CD4-positive, alpha-beta T cell treated with Interferon alpha-2 for 1 hour (primary cell): ENCODE results near the gene CAMTA1.
"Not testable (repeated sequence)": the region's sequence is repeated elsewhere in the genome, so short reads cannot be mapped to it uniquely, and the experiment has no call there.

Experiments
- DNase-seq, 2 donors: peaks; one replicate each; pipeline ENCODE4 v3.0.0-alpha.2; 2020 to 2022

Gene CAMTA1

GRCh38 chr1:7300893-7301663, 515.8 kb downstream of the CAMTA1 start:
- no peak for DNase-seq

DNA sequence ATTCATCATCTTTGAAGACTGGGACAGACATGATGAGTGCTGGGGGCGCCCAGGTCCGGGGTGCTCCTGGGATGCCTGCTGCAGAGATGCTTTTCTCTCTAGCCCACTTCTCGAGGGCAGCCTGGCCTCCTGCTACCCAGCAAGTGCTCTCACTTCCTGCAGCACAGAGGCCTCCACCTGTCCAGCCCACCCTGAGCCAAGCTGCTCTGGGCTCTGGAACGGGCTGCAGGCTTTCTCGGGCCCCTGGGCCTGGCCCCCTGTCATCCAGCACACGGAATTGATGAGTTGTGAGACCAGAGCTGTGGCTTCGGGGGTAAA, 516.4 kb downstream of the CAMTA1 start:
- no peak for DNase-seq

- no peak for DNase-seq
Measured at GRCh38 chr1:7302126-7302525, 516.9 kb downstream of the CAMTA1 start.

DNA sequence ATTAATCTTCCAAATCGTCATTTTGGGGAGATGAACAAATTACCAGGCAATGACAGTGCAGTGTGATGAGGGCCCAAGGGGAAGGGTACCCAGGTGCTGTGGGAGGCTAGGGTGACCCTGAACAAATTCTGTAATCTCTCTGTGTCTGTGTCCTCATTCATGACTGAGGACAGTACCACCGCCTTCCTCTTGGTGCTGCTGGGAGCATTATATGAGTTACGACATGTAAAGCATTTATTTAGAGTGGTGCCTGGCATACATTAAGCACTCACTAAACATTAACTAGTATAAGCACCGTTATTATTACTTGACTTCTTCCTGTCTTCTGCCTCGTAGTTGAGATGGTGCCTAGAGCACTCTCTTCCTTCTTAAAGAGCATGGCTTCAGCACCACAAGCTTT, 517.6 kb downstream of the CAMTA1 start:
- DNase-seq = no peak

GRCh38 chr1:7303554-7304317, 518.5 kb downstream of the CAMTA1 start:
- no peak for DNase-seq

GRCh38 chr1:7313081-7313546, 527.9 kb downstream of the CAMTA1 start:
- DNase-seq = no peak

DNA sequence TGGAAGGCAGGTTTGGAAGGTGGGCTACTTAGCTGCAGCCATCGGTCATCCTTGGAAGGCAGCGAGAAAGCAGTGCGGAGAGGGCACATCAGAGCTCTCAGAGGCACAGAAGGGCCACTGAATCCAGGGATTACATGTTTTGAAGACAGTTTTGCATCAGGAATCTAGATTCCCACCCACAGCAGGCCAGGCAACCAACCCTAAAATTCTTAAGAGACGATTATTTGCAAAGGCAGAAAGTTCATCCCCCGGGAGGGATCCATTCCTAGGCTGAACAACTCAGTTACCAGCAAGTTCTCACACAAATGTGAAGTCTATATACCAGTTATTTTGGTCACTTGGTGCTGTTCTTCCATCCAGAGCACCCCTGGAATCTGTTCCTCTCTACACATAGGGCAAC, 528.6 kb downstream of the CAMTA1 start:
- DNase-seq = no peak

- DNase-seq = no peak
Measured at GRCh38 chr1:7315316-7315715, 530.1 kb downstream of the CAMTA1 start.

DNA sequence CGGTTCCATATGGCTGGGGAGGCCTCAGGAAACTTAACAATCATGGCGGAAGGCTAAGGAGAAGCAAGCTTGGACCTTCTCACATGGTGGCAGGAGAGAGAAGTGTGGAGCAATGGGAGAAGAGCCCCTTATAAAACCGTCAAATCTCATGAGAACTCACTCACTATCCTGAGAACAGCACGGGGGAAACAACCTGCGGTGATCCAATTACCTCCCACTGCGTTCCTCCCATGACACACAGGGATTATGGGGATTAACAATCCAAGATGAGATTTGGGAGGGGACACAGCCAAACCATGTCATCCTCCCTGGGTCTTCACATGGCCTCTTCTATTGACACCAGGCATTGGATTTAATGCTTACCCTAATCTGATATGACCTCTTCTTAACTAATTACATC, 530.7 kb downstream of the CAMTA1 start:
- no peak for DNase-seq

- DNase-seq = no peak
Measured at GRCh38 chr1:7317888-7318287, 532.6 kb downstream of the CAMTA1 start.

- no peak for DNase-seq
Measured at GRCh38 chr1:7319196-7319595, 533.9 kb downstream of the CAMTA1 start.

GRCh38 chr1:7320661-7321060, 535.4 kb downstream of the CAMTA1 start:
- DNase-seq = no peak

DNA sequence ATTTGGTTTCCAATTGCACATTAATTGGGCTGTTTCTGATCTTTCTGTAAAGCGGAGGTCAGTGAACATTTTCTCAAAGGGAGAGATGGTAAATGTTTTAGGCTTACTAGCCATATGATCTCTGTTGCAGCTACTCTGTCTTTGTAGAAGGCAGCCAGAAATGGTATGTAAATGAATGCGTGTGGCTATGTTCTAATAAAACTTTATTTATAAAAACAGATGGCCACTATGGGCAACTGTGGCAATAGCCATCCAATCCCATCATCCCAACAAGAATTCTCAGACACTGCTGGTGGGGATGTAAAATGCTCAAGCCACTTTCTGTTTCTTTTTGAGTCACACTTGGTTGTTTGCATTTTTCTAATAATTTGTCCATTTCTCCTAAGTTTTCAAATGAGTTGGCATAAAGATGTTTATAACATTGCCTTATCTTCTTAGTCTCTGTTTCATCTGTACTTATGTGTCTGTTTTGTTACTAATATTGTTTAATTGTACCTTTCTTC, 537.1 kb downstream of the CAMTA1 start:
- no peak for DNase-seq

GRCh38 chr1:7322912-7323311, 537.7 kb downstream of the CAMTA1 start:
- no peak for DNase-seq

DNA sequence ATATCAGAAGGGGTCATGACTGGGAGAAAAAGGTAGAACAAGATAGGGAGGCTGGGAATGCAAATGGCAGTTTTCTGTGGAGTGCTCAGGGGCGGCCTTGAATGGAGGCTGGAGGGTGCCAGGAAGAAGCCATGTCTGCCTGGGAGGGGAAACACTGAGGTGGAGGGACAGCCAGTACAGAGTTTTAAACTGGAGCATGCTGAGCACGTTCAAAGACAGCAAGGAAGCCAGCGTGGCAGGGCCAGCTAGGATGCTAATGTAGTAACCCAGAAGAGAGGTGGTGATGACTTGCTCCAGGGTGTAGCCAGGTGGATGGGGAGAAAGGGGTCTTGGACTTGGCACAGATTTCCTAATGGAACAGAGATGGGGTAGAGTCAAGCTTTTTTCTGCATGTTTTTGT, 540.0 kb downstream of the CAMTA1 start:
- no peak for DNase-seq

DNA sequence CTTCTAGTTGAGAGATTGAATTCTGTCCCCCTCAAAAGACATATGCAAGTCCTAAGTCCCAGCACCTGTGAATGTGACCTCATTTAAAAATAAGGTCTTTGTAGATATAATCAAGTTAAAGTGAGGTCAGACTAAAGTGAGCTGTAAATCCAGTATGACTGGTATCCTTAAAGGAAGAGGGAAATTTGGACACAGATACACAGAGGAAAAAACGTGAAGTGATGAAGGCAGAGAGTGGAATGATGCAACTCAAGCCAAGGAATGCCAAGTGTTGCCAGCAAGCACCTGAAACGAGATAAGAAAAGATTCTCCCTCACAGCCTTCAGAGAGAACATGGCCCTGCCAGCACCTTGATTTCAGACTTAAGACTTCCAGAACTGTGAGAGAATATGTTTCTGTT, 541.1 kb downstream of the CAMTA1 start:
- no peak for DNase-seq

DNA sequence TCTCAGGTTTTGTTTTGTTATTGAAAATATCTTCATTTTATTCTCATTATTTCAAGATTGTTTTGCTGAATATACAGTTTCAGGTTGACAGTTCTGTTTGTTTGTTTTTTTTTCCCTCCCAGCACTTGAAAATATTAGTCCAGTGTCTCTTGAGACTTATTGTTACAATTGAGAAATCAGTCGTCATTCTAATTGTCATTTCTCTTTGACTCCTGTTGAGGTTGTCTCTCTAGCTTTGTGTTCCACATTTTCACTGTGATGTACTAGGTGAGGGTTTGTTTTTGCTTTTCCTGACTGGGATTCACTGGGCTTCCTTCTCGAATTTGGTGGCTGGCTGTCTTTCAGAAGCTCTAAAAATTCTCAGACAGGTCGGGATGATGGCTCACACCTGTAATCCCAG, 542.6 kb downstream of the CAMTA1 start:
- no peak for DNase-seq

DNA sequence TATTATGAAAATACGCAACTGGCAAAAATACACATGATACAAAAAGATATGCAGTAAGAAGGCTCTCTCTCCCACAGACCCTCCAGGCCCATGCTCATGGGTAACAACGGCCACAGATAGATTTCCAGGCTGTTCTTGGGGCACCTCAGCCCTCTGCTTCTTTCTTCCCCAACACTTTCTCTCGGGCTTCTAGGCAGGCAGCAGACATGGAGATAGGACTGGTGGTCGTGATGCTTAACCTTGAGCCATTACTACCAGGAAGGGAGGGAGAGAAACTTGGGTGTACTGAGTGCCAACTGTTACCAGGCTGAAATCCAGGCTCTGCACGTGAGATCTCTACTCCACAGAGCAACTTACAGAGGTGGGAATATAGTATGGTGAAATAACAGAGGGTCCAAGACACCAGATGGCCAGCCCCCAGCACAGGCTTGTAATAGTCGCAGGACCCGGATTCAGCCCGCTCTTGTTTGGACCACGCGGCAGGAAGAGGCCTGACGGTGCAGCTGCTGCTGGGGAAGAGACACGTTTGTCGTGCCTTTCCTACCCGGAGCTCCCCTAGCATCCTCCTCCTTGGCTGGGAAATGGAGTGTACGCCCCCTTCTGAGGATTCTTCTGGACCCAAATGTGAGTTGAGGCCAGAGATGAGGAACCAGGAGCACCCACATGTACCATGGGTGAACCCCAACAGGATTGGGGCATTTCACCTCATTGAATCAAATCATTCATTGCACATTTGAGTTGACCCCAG, 544.8 kb downstream of the CAMTA1 start:
- DNase-seq = no peak

DNA sequence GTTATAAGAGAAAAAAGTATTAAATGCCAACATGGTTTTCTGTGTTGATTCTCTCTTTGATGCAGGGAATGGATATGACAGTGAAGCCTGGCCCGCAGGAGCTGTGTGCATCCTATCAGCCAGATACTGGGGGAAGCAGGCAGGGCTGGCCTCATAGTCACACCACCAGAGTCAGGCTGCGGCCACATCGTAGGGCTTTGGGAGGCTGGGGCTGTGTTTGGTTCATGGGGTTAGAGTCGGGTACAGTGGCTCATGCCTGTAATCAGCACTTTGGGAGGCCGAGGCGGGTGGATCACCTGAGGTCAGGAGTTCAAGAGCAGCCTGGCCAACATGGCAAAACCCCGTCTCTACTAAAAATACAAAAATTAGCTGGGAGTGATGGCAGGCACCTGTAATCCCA, 545.5 kb downstream of the CAMTA1 start:
- DNase-seq = not testable (repeated sequence)

GRCh38 chr1:7331926-7332535, 546.8 kb downstream of the CAMTA1 start:
- no peak for DNase-seq

DNA sequence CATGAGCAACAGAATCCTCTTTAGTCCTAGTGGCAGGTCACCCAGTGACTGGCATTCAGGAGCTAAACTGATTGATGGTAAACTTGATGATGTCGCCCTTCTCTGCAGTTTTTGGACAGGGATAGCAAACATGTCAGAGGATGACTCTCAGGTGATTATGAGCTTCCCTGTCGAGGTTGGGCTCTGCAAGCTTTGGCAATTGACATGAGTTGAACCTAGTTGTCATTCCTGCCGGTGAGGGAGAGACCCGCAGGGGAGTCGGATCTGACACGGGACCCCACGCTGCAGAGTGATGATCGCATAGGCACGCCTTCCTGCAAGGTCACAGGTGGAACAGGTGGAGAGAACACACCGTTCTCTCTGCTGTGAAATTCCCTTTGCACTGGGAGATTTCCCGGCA, 547.8 kb downstream of the CAMTA1 start:
- no peak for DNase-seq

DNA sequence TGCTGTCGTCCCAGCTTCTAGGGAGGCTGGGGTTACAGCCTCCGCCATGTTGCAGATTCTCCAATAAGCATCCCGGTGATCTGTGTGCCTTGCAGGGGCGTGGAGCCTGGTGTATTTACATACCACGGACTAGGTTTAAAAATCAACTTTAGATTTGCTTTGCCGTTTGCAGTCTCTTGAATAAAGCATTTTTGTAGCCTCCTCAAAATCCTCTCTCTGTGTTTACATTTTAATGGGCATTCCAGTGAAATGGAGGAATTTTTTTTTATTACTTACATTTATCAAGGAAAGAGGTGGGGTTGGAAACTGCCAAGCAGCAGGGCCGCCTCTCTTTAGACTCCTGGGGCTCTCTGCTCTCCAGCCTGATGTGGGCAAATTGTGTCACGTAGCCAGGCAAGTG, 548.4 kb downstream of the CAMTA1 start:
- no peak for DNase-seq

DNA sequence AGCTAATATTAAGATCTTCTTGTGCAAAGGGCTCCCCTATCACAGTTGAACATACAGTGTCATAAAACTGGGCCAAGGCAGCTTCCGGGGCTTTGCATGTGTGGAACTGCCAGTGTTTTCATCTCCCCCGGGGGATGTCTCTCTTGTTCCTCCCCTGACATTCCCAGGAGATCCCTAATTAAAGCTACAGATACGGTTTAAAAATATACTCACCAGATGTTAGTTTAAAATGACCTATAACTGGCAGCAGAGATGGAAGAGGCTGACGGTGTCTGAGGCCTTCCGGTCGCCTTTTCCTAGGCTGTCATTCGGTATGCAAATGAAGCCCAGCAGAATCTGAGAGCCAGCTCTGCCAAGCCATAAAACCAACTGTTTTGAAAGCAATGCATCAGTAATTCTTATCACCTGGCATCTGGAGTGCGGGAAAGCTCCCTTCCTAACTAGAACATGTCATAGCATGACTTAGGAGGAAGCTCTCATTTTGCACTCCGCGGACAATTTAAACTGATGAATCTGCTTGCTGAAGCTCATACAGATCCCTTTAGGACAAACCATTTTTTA, 549.3 kb downstream of the CAMTA1 start:
- no peak for DNase-seq
